K562 (cell line): ENCODE measurements around the gene CNTN5. TPM values are rescaled to one million over a fixed set of nuclear protein-coding genes. Genes with fewer than 3 reads are reported as not detected.

ENCODE experiments used
- ATAC-seq: fragments of 200-7000 bp; cut with Tn5 transposase; 3 replicates; pipeline ENCODE4 v1.9.1; 2020; ENCODE audit warnings: moderate library complexity
- BruUV-seq: library from RNA; stranded (reverse); fragments of 400-500 nt; replicated peaks from 2 replicates; lab custom pipeline; 2021; lab: Mats Ljungman, UMichigan
- CTCF ChIA-PET: fragments of 300-600 bp; formaldehyde crosslinking; extraction: SDS; loops from one replicate; lab custom pipeline; 2021; ENCODE audit warnings: low intra/inter-chr PET ratio; lab: Yijun Ruan, JAX
- POLR2A ChIA-PET: fragments of 300-600, 350-650 bp; sonication (Branson Sonifier 250); formaldehyde crosslinking; extraction: SDS; loops from one replicate; lab custom pipeline; 2021; ENCODE audit warnings: antibody characterized with exemption, inconsistent platforms; lab: Yijun Ruan, JAX
- DNase-seq, 4 experiments: peaks; one replicate each; pipeline versions ENCODE4 v3.0.0 to v3.0.0-alpha.2; 2011 to 2018; ENCODE audit warnings: low spot score in 3 of 4, mixed read lengths in 3 of 4; ENCODE audit errors: extremely low read depth in 1 of 4
- FAIRE-seq: peaks from 2 replicates; lab custom pipeline; 2011; peaks lifted over from hg19 to GRCh38; lab: Jason Lieb, UNC
- H2AFZ ChIP-seq: 2 replicates; pipeline ENCODE4 v1.6.0; 2011; ENCODE audit warnings: low read depth, low read length, control low read depth, inconsistent platforms
- H3K27ac ChIP-seq: fragments of 200-600 bp; 3 replicates; pipeline ENCODE4 v1.8.0; 2011; ENCODE audit warnings: low read depth, mild to moderate bottlenecking, control low read depth, inconsistent platforms, low read length, moderate library complexity, mixed read lengths; ENCODE audit errors: extremely low read depth
- H3K27me3 ChIP-seq, 2 experiments: fragments of 300-600 bp in 1 of 2; 2 replicates in 1 of 2; 3 replicates in 1 of 2; pipeline versions ENCODE4 v1.6.0 to v1.8.0; 2011; ENCODE audit warnings: inconsistent platforms in 2 of 2, low read length in 2 of 2, mild to moderate bottlenecking in 1 of 2, mixed read lengths in 1 of 2, moderate library complexity in 1 of 2; ENCODE audit not compliant: control insufficient read depth in 2 of 2, insufficient read depth in 2 of 2
- H3K36me3 ChIP-seq: fragments of 300-600 bp; 3 replicates; pipeline ENCODE4 v1.8.0; 2011; ENCODE audit warnings: mild to moderate bottlenecking, low read length, inconsistent platforms; ENCODE audit not compliant: control insufficient read depth, insufficient read depth
- H3K4me1 ChIP-seq, 2 experiments: fragments of 200-600 bp in 1 of 2; replicated peaks in 1 of 2; 2 replicates in 1 of 2; 3 replicates in 1 of 2; pipeline versions ENCODE4 v1.5.1 to v1.8.0; 2011; ENCODE audit warnings: inconsistent platforms in 2 of 2, low read length in 2 of 2, mild to moderate bottlenecking in 1 of 2, mixed read lengths in 1 of 2, moderate library complexity in 1 of 2; ENCODE audit not compliant: control insufficient read depth in 2 of 2, insufficient read depth in 2 of 2
- H3K4me2 ChIP-seq: 2 replicates; pipeline ENCODE4 v1.6.1; 2011; ENCODE audit warnings: low read length, control low read depth, inconsistent platforms, mixed read lengths; ENCODE audit not compliant: insufficient read depth
- H3K4me3 ChIP-seq: fragments of 200-600 bp; sonication (generic), shearing (Covaris generic); 2 replicates; pipeline ENCODE4 v1.5.1; 2016; ENCODE audit warnings: control low read depth, inconsistent platforms
- H3K79me2 ChIP-seq: fragments of 200-600 bp; 3 replicates; pipeline ENCODE4 v1.8.0; 2011; ENCODE audit warnings: low read length, inconsistent platforms; ENCODE audit not compliant: control insufficient read depth, insufficient read depth
- H3K9ac ChIP-seq, 2 experiments: 2 replicates each; pipeline versions ENCODE4 v1.6.0 to v1.6.1; 2011; ENCODE audit warnings: low read depth in 2 of 2, low read length in 2 of 2, control low read depth in 1 of 2, inconsistent platforms in 1 of 2, mild to moderate bottlenecking in 1 of 2, mixed read lengths in 1 of 2; ENCODE audit not compliant: insufficient read depth in 1 of 2
- H3K9me1 ChIP-seq: one replicate; pipeline ENCODE4 v1.6.0; 2011; ENCODE audit warnings: inconsistent platforms, mild to moderate bottlenecking, low read length, moderate library complexity; ENCODE audit not compliant: control insufficient read depth, insufficient read depth
- H3K9me3 ChIP-seq: replicated peaks from 2 replicates; pipeline ENCODE4 v1.5.1; 2011; ENCODE audit warnings: low read depth, low read length, inconsistent platforms; ENCODE audit not compliant: control insufficient read depth, insufficient read depth
- H4K20me1 ChIP-seq: replicated peaks from 2 replicates; pipeline ENCODE4 v1.6.1; 2011; ENCODE audit warnings: low read length, inconsistent platforms, mixed read lengths; ENCODE audit not compliant: control insufficient read depth, insufficient read depth
- ATF2 ChIP-seq: sonication (generic); formaldehyde crosslinking; IDR thresholded peaks from 2 replicates; pipeline ENCODE4 v1.8.1; 2022; ENCODE audit warnings: missing genetic modification reagents
- CEBPB ChIP-seq: fragments of 450-650 bp; IDR thresholded peaks from 2 replicates; pipeline ENCODE4 v1.6.1; 2016; ENCODE audit warnings: missing genetic modification characterization, missing compliant biosample characterization
- E2F4 ChIP-seq: sonication (generic); formaldehyde crosslinking; IDR thresholded peaks from 2 replicates; pipeline ENCODE4 v1.8.0; 2022; ENCODE audit warnings: mild to moderate bottlenecking, low read depth, missing genetic modification reagents
- ELF1 ChIP-seq: fragments of 200-800 bp; sonication (Bioruptor generic); IDR thresholded peaks from 2 replicates; pipeline ENCODE4 v1.6.1; 2016; ENCODE audit warnings: missing genetic modification characterization, missing compliant biosample characterization
- FOXJ3 ChIP-seq: sonication (generic); formaldehyde crosslinking; IDR thresholded peaks from 2 replicates; pipeline ENCODE4 v1.4.0; 2020; ENCODE audit warnings: mild to moderate bottlenecking, missing genetic modification reagents
- FUS ChIP-seq: fragments of 200-400 bp; formaldehyde crosslinking; optimal IDR thresholded peaks from 2 replicates; pipeline ENCODE3; 2017; ENCODE audit warnings: low read depth, low read length
- MAFF ChIP-seq: IDR thresholded peaks from 2 replicates; pipeline ENCODE4 v1.6.1; 2012; ENCODE audit warnings: low read length, improper control_type of control experiment
- MEF2A ChIP-seq: IDR thresholded peaks from 2 replicates; pipeline ENCODE4 v1.6.1; 2011; ENCODE audit warnings: low read depth, mild to moderate bottlenecking, low read length, moderate library complexity; ENCODE audit not compliant: control insufficient read depth
- RB1 ChIP-seq: fragments of 450-650 bp; IDR thresholded peaks from 2 replicates; pipeline ENCODE4 v1.6.1; 2017; ENCODE audit warnings: low read depth, mild to moderate bottlenecking
- SMARCA4 ChIP-seq: fragments of 450-650 bp; IDR thresholded peaks from 2 replicates; pipeline ENCODE4 v1.6.1; 2016
- SP2 ChIP-seq: IDR thresholded peaks from 2 replicates; pipeline ENCODE4 v1.6.1; 2011; ENCODE audit warnings: mild to moderate bottlenecking, low read depth, low read length, moderate library complexity; ENCODE audit not compliant: poor library complexity, severe bottlenecking; ENCODE audit errors: extremely low read depth
- ZNF395 ChIP-seq: fragments of 200-800 bp; sonication (Bioruptor generic); IDR thresholded peaks from 2 replicates; pipeline ENCODE4 v1.6.1; 2017; ENCODE audit warnings: missing genetic modification characterization, missing compliant biosample characterization
- WGBS: fragments of 100-300 bp; shearing (Covaris generic); methylation state at CpG from one replicate; pipeline ENCODE4 v1.1.6; 2016; ENCODE audit warnings: low coverage, mixed read lengths; ENCODE audit not compliant: insufficient coverage; ENCODE audit errors: missing lambda C conversion rate; 5-methylcytosine and 5-hydroxymethylcytosine counted together
- in situ Hi-C: fragments of 300-500 bp; cut with MboI; formaldehyde crosslinking; loops from 4 replicates; pipeline ENCODE4 v1.15.0; 2018; ENCODE audit warnings: inconsistent platforms, mixed read lengths
- intact Hi-C: fragments of 100-400 bp; cut with micrococcal nuclease; formaldehyde crosslinking; loops from 2 replicates; pipeline ENCODE4 v1.14.2; 2022
- polyA plus RNA-seq, 8 experiments: library from polyadenylated mRNA; depleted of rRNA in 4 of 8; stranded (reverse) in 5 of 8; unstranded in 3 of 8; fragments of >200 nt; fragmentation: Nextera tagmentation in 2 of 8; fragmentation: Illumina TruSeq in 1 of 8; extraction: Ambion mirVana in 2 of 8; extraction: Trizol in 1 of 8; gene quantifications; 2 replicates each; pipeline versions ENCODE4 v1.2.1 to v1.2.3, GENCODE V29; 2011 to 2014; ENCODE audit warnings: inconsistent platforms in 1 of 8, missing spikeins in 1 of 8
- total RNA-seq, 7 experiments: library from RNA; depleted of rRNA in 6 of 7; stranded (reverse); fragments of >200 nt in 6 of 7; fragmentation: Illumina TruSeq in 2 of 7; extraction: Trizol in 2 of 7; gene quantifications; 2 replicates each; pipeline versions ENCODE4 v1.2.1 to v1.2.3, GENCODE V29; 2011 to 2021; ENCODE audit warnings: low replicate concordance in 1 of 7

CNTN5 gene
- total and polyA plus RNA-seq, 9 of the 15 experiments (the other 6 are each of a cell fraction or from before 2014, with no cell fraction given) = 0.03 TPM; not detected in 8

- TF ChIP-seq MEF2A (no peak), ATF2 (no peak), SP2 (no peak)
These were observed 967.2 kb downstream of the CNTN5 start (continued) for GRCh38 chr11:99987821-99988470.

- no peak overlapping the region for H3K9ac ChIP-seq
- no peak overlapping the region for H2AFZ ChIP-seq
- ChIA-PET POLR2A (no interaction called here), CTCF (no interaction called here)
- H3K79me2 ChIP-seq = no peaks in the 10 kb centered on the region
- H3K27ac ChIP-seq = no peak overlapping the region
- FAIRE-seq (no peak), DNase-seq (no peak), ATAC-seq (no peak)
- intact Hi-C loops = no loop called here
- H3K9me1 ChIP-seq = no peaks in the 10 kb centered on the region
- H3K27me3 ChIP-seq = no peaks in the 10 kb centered on the region
- no peak overlapping the region for H3K4me3 ChIP-seq
- no peaks in the 10 kb centered on the region for H3K9me3 ChIP-seq
- H4K20me1 ChIP-seq = no peaks in the 10 kb centered on the region
- 0% methylated on average over 2 of the region's 2 CpGs for WGBS
- no peaks in the 10 kb centered on the region for H3K4me1 ChIP-seq
- in situ Hi-C loops = no loop called here
- BruUV-seq = no TSS peak
- no peak overlapping the region for H3K4me2 ChIP-seq
- H3K36me3 ChIP-seq = no peaks in the 10 kb centered on the region
- no peak for TF ChIP-seq RB1
- TF ChIP-seq MAFF = no peak
- no peak for TF ChIP-seq ZNF395 (CRISPR knock-in tag)
- TF ChIP-seq FOXJ3 (CRISPR knock-in tag) = no peak
- no peak for TF ChIP-seq E2F4
- no peak for TF ChIP-seq CEBPB
- TF ChIP-seq SMARCA4 = no peak
- no peak for TF ChIP-seq FUS
- TF ChIP-seq ELF1 (tag) = no peak
These were observed 967.7 kb downstream of the CNTN5 start for GRCh38 chr11:99988471-99988837.
